ENCODE results near the gene TGFBR2.

Gene TGFBR2

GRCh38 chr3:30686799-30687198 is 80.4 kb downstream of the TGFBR2 start:
- peaks cover 3% of the 10 kb centered on the region for H3K9me3 Mint-ChIP-seq (ENCODE audit: low read depth)
- H3K27me3 Mint-ChIP-seq, result no peaks in the 10 kb centered on the region
- peak overlapping the region; percentile 98 for H3K27ac Mint-ChIP-seq
- no peak overlapping the region for H3K4me3 Mint-ChIP-seq
- H3K36me3 Mint-ChIP-seq, result peaks cover 48% of the 10 kb centered on the region
- H3K4me1 Mint-ChIP-seq (ENCODE audit: low read depth), result peaks cover 96% of the 10 kb centered on the region

- Mint-ChIP-seq H3K27ac (peak overlapping the region; percentile 98), H3K4me1 (ENCODE audit: low read depth) (peaks cover 96% of the 10 kb centered on the region), H3K27me3 (no peaks in the 10 kb centered on the region), H3K9me3 (ENCODE audit: low read depth) (peaks cover 3% of the 10 kb centered on the region), H3K36me3 (peaks cover 45% of the 10 kb centered on the region), H3K4me3 (peak overlapping the region; percentile 35)
These were observed 81.6 kb downstream of the TGFBR2 start for GRCh38 chr3:30687930-30688570.

- peak overlapping the region; percentile 98 for H3K27ac Mint-ChIP-seq
- H3K9me3 Mint-ChIP-seq (ENCODE audit: low read depth), result peaks cover 3% of the 10 kb centered on the region
- H3K36me3 Mint-ChIP-seq, result peaks cover 38% of the 10 kb centered on the region
- H3K4me3 Mint-ChIP-seq, result peak overlapping the region; percentile 79
- no peaks in the 10 kb centered on the region for H3K27me3 Mint-ChIP-seq
- peaks cover 93% of the 10 kb centered on the region for H3K4me1 Mint-ChIP-seq (ENCODE audit: low read depth)
These were observed 82.6 kb downstream of the TGFBR2 start for GRCh38 chr3:30688776-30689641.

GRCh38 chr3:30690199-30690598 is 83.8 kb downstream of the TGFBR2 start:
- Mint-ChIP-seq H3K4me1 (ENCODE audit: low read depth) (peaks cover 90% of the 10 kb centered on the region), H3K4me3 (peak overlapping the region; percentile 6), H3K27me3 (no peaks in the 10 kb centered on the region), H3K9me3 (ENCODE audit: low read depth) (peaks cover 3% of the 10 kb centered on the region), H3K36me3 (peaks cover 40% of the 10 kb centered on the region), H3K27ac (peak overlapping the region; percentile 98)

- H3K4me3 Mint-ChIP-seq, result no peak overlapping the region
- H3K27ac Mint-ChIP-seq, result peak overlapping the region; percentile 98
- H3K4me1 Mint-ChIP-seq (ENCODE audit: low read depth), result peaks cover 90% of the 10 kb centered on the region
- peaks cover 43% of the 10 kb centered on the region for H3K36me3 Mint-ChIP-seq
- H3K9me3 Mint-ChIP-seq (ENCODE audit: low read depth), result peaks cover 3% of the 10 kb centered on the region
- no peaks in the 10 kb centered on the region for H3K27me3 Mint-ChIP-seq
These were observed 85.0 kb downstream of the TGFBR2 start for GRCh38 chr3:30691249-30691880.

GRCh38 chr3:30691944-30692343 is 85.5 kb downstream of the TGFBR2 start:
- Mint-ChIP-seq H3K4me1 (ENCODE audit: low read depth) (peaks cover 89% of the 10 kb centered on the region), H3K36me3 (peaks cover 40% of the 10 kb centered on the region), H3K9me3 (ENCODE audit: low read depth) (no peaks in the 10 kb centered on the region), H3K27ac (peak overlapping the region; percentile 74), H3K27me3 (no peaks in the 10 kb centered on the region), H3K4me3 (no peak overlapping the region)

- peaks cover 42% of the 10 kb centered on the region for H3K36me3 Mint-ChIP-seq
- H3K9me3 Mint-ChIP-seq (ENCODE audit: low read depth), result no peaks in the 10 kb centered on the region
- H3K4me3 Mint-ChIP-seq, result peak overlapping the region; percentile 9
- peak overlapping the region; percentile 74 for H3K27ac Mint-ChIP-seq
- no peaks in the 10 kb centered on the region for H3K27me3 Mint-ChIP-seq
- peaks cover 88% of the 10 kb centered on the region for H3K4me1 Mint-ChIP-seq (ENCODE audit: low read depth)
These were observed 86.2 kb downstream of the TGFBR2 start for GRCh38 chr3:30692498-30693130.

GRCh38 chr3:30693470-30694120 is 87.2 kb downstream of the TGFBR2 start:
- H3K27ac Mint-ChIP-seq, result peak overlapping the region; percentile 74
- H3K36me3 Mint-ChIP-seq, result peaks cover 39% of the 10 kb centered on the region
- peak overlapping the region; percentile 17 for H3K4me3 Mint-ChIP-seq
- H3K9me3 Mint-ChIP-seq (ENCODE audit: low read depth), result no peaks in the 10 kb centered on the region
- H3K4me1 Mint-ChIP-seq (ENCODE audit: low read depth), result peaks cover 86% of the 10 kb centered on the region
- H3K27me3 Mint-ChIP-seq, result no peaks in the 10 kb centered on the region

GRCh38 chr3:30694148-30694547 is 87.7 kb downstream of the TGFBR2 start:
- H3K4me3 Mint-ChIP-seq, result no peak overlapping the region
- no peaks in the 10 kb centered on the region for H3K9me3 Mint-ChIP-seq (ENCODE audit: low read depth)
- peak overlapping the region; percentile 79 for H3K27ac Mint-ChIP-seq
- H3K27me3 Mint-ChIP-seq, result no peaks in the 10 kb centered on the region
- H3K36me3 Mint-ChIP-seq, result peaks cover 39% of the 10 kb centered on the region
- H3K4me1 Mint-ChIP-seq (ENCODE audit: low read depth), result peaks cover 82% of the 10 kb centered on the region

- Mint-ChIP-seq H3K4me3 (no peak overlapping the region), H3K9me3 (ENCODE audit: low read depth) (no peaks in the 10 kb centered on the region), H3K27me3 (no peaks in the 10 kb centered on the region), H3K4me1 (ENCODE audit: low read depth) (peaks cover 77% of the 10 kb centered on the region), H3K27ac (peak overlapping the region; percentile 79), H3K36me3 (peaks cover 37% of the 10 kb centered on the region)
These were observed 88.3 kb downstream of the TGFBR2 start for GRCh38 chr3:30694668-30695067.

GRCh38 chr3:30695302-30696061 is 89.1 kb downstream of the TGFBR2 start:
- Mint-ChIP-seq H3K4me1 (ENCODE audit: low read depth) (peaks cover 69% of the 10 kb centered on the region), H3K4me3 (no peak overlapping the region), H3K27ac (peak overlapping the region; percentile 76), H3K9me3 (ENCODE audit: low read depth) (no peaks in the 10 kb centered on the region), H3K36me3 (peaks cover 39% of the 10 kb centered on the region), H3K27me3 (no peaks in the 10 kb centered on the region)

- peaks cover 41% of the 10 kb centered on the region for H3K36me3 Mint-ChIP-seq
- peak overlapping the region; percentile 76 for H3K27ac Mint-ChIP-seq
- H3K4me1 Mint-ChIP-seq (ENCODE audit: low read depth), result peaks cover 70% of the 10 kb centered on the region
These were observed 90.0 kb downstream of the TGFBR2 start for GRCh38 chr3:30696403-30696819.

GRCh38 chr3:30696896-30697295 is 90.5 kb downstream of the TGFBR2 start:
- no peaks in the 10 kb centered on the region for H3K9me3 Mint-ChIP-seq (ENCODE audit: low read depth)
- peaks cover 67% of the 10 kb centered on the region for H3K4me1 Mint-ChIP-seq (ENCODE audit: low read depth)
- H3K4me3 Mint-ChIP-seq, result no peak overlapping the region
- peaks cover 42% of the 10 kb centered on the region for H3K36me3 Mint-ChIP-seq
- peak overlapping the region; percentile 76 for H3K27ac Mint-ChIP-seq
- H3K27me3 Mint-ChIP-seq, result no peaks in the 10 kb centered on the region

More at GRCh38 chr3:30696403-30696819, 90.0 kb downstream of the TGFBR2 start:
- H3K9me3 Mint-ChIP-seq (ENCODE audit: low read depth), result no peaks in the 10 kb centered on the region
- H3K27me3 Mint-ChIP-seq, result no peaks in the 10 kb centered on the region
- no peak overlapping the region for H3K4me3 Mint-ChIP-seq

- no peaks in the 10 kb centered on the region for H3K27me3 Mint-ChIP-seq
- peak overlapping the region; percentile 76 for H3K27ac Mint-ChIP-seq
- H3K36me3 Mint-ChIP-seq, result peaks cover 43% of the 10 kb centered on the region
- H3K4me3 Mint-ChIP-seq, result no peak overlapping the region
- H3K4me1 Mint-ChIP-seq (ENCODE audit: low read depth), result peaks cover 56% of the 10 kb centered on the region
- H3K9me3 Mint-ChIP-seq (ENCODE audit: low read depth), result no peaks in the 10 kb centered on the region
These were observed 92.1 kb downstream of the TGFBR2 start for GRCh38 chr3:30698549-30698948.

Measured in activated naive CD8-positive, alpha-beta T cell (primary cell).